ENCODE results near the gene TENT5D.

GRCh38 chrX:80471582-80471981 is 51.3 kb downstream of the TENT5D start:
- TF ChIP-seq, protein P1, sequence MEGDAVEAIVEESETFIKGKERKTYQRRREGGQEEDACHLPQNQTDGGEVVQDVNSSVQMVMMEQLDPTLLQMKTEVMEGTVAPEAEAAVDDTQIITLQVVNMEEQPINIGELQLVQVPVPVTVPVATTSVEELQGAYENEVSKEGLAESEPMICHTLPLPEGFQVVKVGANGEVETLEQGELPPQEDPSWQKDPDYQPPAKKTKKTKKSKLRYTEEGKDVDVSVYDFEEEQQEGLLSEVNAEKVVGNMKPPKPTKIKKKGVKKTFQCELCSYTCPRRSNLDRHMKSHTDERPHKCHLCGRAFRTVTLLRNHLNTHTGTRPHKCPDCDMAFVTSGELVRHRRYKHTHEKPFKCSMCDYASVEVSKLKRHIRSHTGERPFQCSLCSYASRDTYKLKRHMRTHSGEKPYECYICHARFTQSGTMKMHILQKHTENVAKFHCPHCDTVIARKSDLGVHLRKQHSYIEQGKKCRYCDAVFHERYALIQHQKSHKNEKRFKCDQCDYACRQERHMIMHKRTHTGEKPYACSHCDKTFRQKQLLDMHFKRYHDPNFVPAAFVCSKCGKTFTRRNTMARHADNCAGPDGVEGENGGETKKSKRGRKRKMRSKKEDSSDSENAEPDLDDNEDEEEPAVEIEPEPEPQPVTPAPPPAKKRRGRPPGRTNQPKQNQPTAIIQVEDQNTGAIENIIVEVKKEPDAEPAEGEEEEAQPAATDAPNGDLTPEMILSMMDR (IDR thresholded peaks at IDR 0.05; ENCODE audit: borderline replicate concordance, extremely low read depth, low read length, poor library complexity, severe bottlenecking): no peak
- no peak for TF ChIP-seq EZH2 (IDR thresholded peaks at IDR 0.05; ENCODE audit: borderline replicate concordance, low read depth, low read length, severe bottlenecking)
